SK-N-MC (cell line): ENCODE results near the gene SLC23A1.

Source experiments
- DNase-seq: peaks from one replicate; pipeline ENCODE4 v3.0.0-alpha.2; 2011; ENCODE audit warnings: low read depth, low spot score
- H3K27ac ChIP-seq: fragments of 200-600 bp; sonication (generic); 2 replicates; pipeline ENCODE4 v1.5.1; 2016; ENCODE audit warnings: mixed run types
- H3K36me3 ChIP-seq: fragments of 200-600 bp; sonication (generic); 2 replicates; pipeline ENCODE4 v1.6.1; 2017; ENCODE audit warnings: antibody characterized with exemption, low read length, mixed read lengths; ENCODE audit not compliant: insufficient read depth
- H3K4me3 ChIP-seq: fragments of 200-600 bp; sonication (generic); 2 replicates; pipeline ENCODE4 v1.5.1; 2016
- H3K9ac ChIP-seq: fragments of 200-600 bp; sonication (generic); 2 replicates; pipeline ENCODE4 v1.8.0; 2017; ENCODE audit warnings: mixed run types, mixed read lengths; ENCODE audit not compliant: insufficient read length
- H3K9me3 ChIP-seq: fragments of 200-600 bp; sonication (generic); 2 replicates; pipeline ENCODE4 v1.6.1; 2017; ENCODE audit warnings: low read depth, mild to moderate bottlenecking, antibody characterized with exemption, low read length, moderate library complexity, mixed read lengths
- EZH2 ChIP-seq: fragments of 200-600 bp; sonication (generic); IDR thresholded peaks from one replicate; pipeline ENCODE4 v1.6.1; 2017; ENCODE audit warnings: antibody characterized with exemption
- FOXP2 ChIP-seq: optimal IDR thresholded peaks from 2 replicates; pipeline ENCODE3; 2011; ENCODE audit warnings: mild to moderate bottlenecking, moderate library complexity; ENCODE audit not compliant: insufficient read depth; ENCODE audit errors: extremely low read length, control extremely low read depth
- POLR2AphosphoS5 ChIP-seq: IDR thresholded peaks from 2 replicates; pipeline ENCODE4 v1.6.1; 2012; ENCODE audit warnings: mild to moderate bottlenecking, low read depth, low read length, borderline replicate concordance

Gene SLC23A1

GRCh38 chr5:139381837-139382761 lies 998 bp downstream of the SLC23A1 start:
- no peaks in the 10 kb centered on the region for H3K9me3 ChIP-seq
- H3K27ac ChIP-seq, result no peak overlapping the region
- H3K9ac ChIP-seq, result no peak overlapping the region
- H3K36me3 ChIP-seq, result no peaks in the 10 kb centered on the region
- TF ChIP-seq EZH2, result no peak
- TF ChIP-seq FOXP2, result no peak
- TF ChIP-seq POLR2AphosphoS5, result no peak
- H3K4me3 ChIP-seq, result no peak overlapping the region
- DNase-seq, result no peak

- TF ChIP-seq FOXP2 (no peak), EZH2 (no peak), POLR2AphosphoS5 (no peak)
- no peak overlapping the region for H3K9ac ChIP-seq
Measured at GRCh38 chr5:139379626-139380449, 3.3 kb downstream of the SLC23A1 start.

GRCh38 chr5:139378941-139379361 lies 4.1 kb downstream of the SLC23A1 start:
- TF ChIP-seq FOXP2 (no peak), POLR2AphosphoS5 (no peak), EZH2 (no peak)
- Histone ChIP-seq H3K9ac (no peak overlapping the region), H3K9me3 (no peaks in the 10 kb centered on the region), H3K4me3 (no peak overlapping the region), H3K27ac (no peak overlapping the region), H3K36me3 (no peaks in the 10 kb centered on the region)
- no peak for DNase-seq

More at GRCh38 chr5:139379626-139380449, 3.3 kb downstream of the SLC23A1 start:
- Histone ChIP-seq H3K4me3 (no peak overlapping the region), H3K27ac (no peak overlapping the region), H3K9me3 (no peaks in the 10 kb centered on the region), H3K36me3 (no peaks in the 10 kb centered on the region)
- DNase-seq, result no peak

- H3K9ac ChIP-seq, result no peak overlapping the region
- DNase-seq, result no peak
Measured at GRCh38 chr5:139378101-139378825, 4.8 kb downstream of the SLC23A1 start.

GRCh38 chr5:139377226-139377625 lies 5.9 kb downstream of the SLC23A1 start:
- Histone ChIP-seq H3K9me3 (no peaks in the 10 kb centered on the region), H3K36me3 (no peaks in the 10 kb centered on the region; the same call in 1 of the 2 replicates), H3K4me3 (no peak overlapping the region), H3K9ac (no peak overlapping the region), H3K27ac (no peak overlapping the region)
- no peak for DNase-seq
- no peak for TF ChIP-seq FOXP2
- no peak for TF ChIP-seq EZH2
- no peak for TF ChIP-seq POLR2AphosphoS5

More at GRCh38 chr5:139378101-139378825, 4.8 kb downstream of the SLC23A1 start:
- Histone ChIP-seq H3K4me3 (no peak overlapping the region), H3K27ac (no peak overlapping the region), H3K36me3 (no peaks in the 10 kb centered on the region), H3K9me3 (no peaks in the 10 kb centered on the region)
- no peak for TF ChIP-seq FOXP2
- TF ChIP-seq POLR2AphosphoS5, result no peak
- no peak for TF ChIP-seq EZH2

GRCh38 chr5:139376364-139376763 lies 6.7 kb downstream of the SLC23A1 start:
- H3K4me3 ChIP-seq, result no peak overlapping the region
- no peak for TF ChIP-seq POLR2AphosphoS5
- no peak for TF ChIP-seq FOXP2
- TF ChIP-seq EZH2, result no peak
- no peak for DNase-seq
- no peak overlapping the region for H3K27ac ChIP-seq
- H3K9ac ChIP-seq, result no peak overlapping the region
- peaks cover 8% of the 10 kb centered on the region for H3K36me3 ChIP-seq
- no peaks in the 10 kb centered on the region for H3K9me3 ChIP-seq

GRCh38 chr5:139374909-139375308 lies 8.2 kb downstream of the SLC23A1 start:
- DNase-seq, result no peak
- Histone ChIP-seq H3K9me3 (no peaks in the 10 kb centered on the region), H3K9ac (no peak overlapping the region), H3K27ac (no peak overlapping the region), H3K36me3 (peaks cover 13% of the 10 kb centered on the region), H3K4me3 (no peak overlapping the region)
- TF ChIP-seq EZH2 (no peak), POLR2AphosphoS5 (no peak; the same call in 1 of the 2 replicates), FOXP2 (no peak)
